ENCODE results near the gene WDR90. TPM values are rescaled to one million over a fixed set of nuclear protein-coding genes. Genes with fewer than 3 reads are reported as not detected.

The WDR90 gene
- total RNA-seq, 4 donors from 2014 or later = 26.9 to 83.7 (median 54.1) TPM

DNA sequence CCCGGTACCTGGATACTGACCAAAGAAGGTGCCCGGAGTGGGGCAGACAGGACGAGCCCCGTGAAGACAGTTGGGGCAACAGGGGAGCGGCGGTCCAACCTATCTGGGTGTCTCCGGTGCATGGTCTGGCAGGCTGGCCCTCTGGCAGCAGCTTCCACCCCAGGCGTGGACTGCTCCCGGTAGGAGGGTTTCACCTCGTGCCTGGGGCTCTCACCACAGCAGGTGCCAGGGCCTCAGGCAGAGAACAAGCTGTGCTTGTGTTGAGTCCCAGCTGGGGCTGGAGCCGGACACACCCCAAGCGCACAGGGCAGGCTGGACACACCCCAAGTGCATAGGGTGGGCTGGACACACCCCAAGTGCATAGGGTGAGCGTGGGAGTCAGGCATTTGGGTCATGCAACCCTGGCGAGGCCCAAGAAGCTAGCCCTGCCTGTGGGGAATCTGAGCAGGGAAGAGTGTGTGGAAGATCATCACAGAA lies 57.9 kb downstream of the WDR90 start:
- peaks cover 2 to 88% of the 10 kb centered on the region in 2 donors for H3K27me3 ChIP-seq
- 24 to 25% methylated on average over 14 of the region's 14 CpGs for WGBS, 2 donors
- TF ChIP-seq POLR2A (IDR thresholded peaks at IDR 0.05) = no peak
- TF ChIP-seq, protein P1, sequence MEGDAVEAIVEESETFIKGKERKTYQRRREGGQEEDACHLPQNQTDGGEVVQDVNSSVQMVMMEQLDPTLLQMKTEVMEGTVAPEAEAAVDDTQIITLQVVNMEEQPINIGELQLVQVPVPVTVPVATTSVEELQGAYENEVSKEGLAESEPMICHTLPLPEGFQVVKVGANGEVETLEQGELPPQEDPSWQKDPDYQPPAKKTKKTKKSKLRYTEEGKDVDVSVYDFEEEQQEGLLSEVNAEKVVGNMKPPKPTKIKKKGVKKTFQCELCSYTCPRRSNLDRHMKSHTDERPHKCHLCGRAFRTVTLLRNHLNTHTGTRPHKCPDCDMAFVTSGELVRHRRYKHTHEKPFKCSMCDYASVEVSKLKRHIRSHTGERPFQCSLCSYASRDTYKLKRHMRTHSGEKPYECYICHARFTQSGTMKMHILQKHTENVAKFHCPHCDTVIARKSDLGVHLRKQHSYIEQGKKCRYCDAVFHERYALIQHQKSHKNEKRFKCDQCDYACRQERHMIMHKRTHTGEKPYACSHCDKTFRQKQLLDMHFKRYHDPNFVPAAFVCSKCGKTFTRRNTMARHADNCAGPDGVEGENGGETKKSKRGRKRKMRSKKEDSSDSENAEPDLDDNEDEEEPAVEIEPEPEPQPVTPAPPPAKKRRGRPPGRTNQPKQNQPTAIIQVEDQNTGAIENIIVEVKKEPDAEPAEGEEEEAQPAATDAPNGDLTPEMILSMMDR (IDR thresholded peaks at IDR 0.05) = no peak
- TF ChIP-seq EP300 (IDR thresholded peaks at IDR 0.05) = no peak

DNA sequence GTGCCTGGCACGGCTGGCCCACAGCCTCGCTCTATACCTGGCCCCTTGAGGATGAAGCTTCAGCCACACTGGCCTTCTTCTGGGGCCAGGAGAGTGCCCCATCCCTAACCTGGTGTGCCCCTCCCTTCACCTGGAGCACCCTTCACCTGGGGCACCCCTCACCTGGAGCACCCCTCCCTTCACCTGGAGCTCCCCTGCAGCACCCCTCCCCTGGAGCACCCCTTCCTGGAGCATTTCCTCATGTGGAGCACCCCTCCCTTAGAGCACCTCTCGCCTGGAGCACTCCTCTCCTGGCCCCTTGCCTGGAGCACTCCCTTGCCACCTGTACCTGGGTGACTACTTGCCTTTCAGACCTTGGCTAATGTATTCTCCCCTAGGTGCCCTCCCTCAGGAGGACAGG lies 58.9 kb downstream of the WDR90 start:
- no peak for DNase-seq (ENCODE audit: low spot score in 2 of 2)
- WGBS, 2 donors = 54 to 57% methylated on average over 3 of the region's 3 CpGs
- TF ChIP-seq, protein P1 (IDR thresholded peaks at IDR 0.05) = no peak
- TF ChIP-seq POLR2A (IDR thresholded peaks at IDR 0.05) (no peak), EP300 (IDR thresholded peaks at IDR 0.05) (no peak)
- no peak overlapping the region for H3K4me3 ChIP-seq
- no peak overlapping the region for H3K27ac ChIP-seq
- H3K4me1 ChIP-seq = peaks cover 0 to 47% (median 7%) of the 10 kb centered on the region in 4 donors
- peaks cover 2 to 79% of the 10 kb centered on the region in 2 donors for H3K27me3 ChIP-seq
- no peaks in the 10 kb centered on the region for H3K9me3 ChIP-seq
- no peaks in the 10 kb centered on the region for H3K36me3 ChIP-seq

More for the DNA sequence above, 57.9 kb downstream of the WDR90 start:
- Histone ChIP-seq H3K27ac (peak overlapping the region in 1 of 4 donors; percentile 50), H3K4me1 (peaks cover 0 to 47% (median 7%) of the 10 kb centered on the region in 4 donors), H3K36me3 (no peaks in the 10 kb centered on the region), H3K9me3 (no peaks in the 10 kb centered on the region), H3K4me3 (peak overlapping the region in 1 of 4 donors; percentile 44)
- no peak for DNase-seq (ENCODE audit: low spot score in 2 of 2)

DNA sequence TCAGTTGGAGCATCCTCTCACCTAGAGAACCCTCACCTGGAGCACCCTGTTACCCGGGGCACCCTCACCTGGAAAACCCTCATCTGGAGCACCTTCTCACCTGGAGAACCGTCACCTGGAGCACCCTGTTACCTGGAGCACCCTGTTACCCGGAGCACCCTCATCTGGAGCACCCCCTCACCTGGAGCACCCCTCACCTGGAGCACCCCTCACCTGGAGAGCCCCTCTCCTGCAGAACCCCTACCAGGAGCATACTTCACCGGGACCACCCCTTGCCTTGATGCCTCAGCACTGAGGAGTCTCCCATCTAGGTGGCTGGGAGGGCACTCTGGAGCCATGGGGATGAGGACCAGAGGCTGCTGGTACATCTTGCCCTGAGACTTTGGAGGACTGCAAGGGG lies 59.8 kb downstream of the WDR90 start:
- Histone ChIP-seq H3K27me3 (peaks cover 2 to 69% of the 10 kb centered on the region in 2 donors), H3K4me1 (peaks cover 0 to 49% (median 7%) of the 10 kb centered on the region in 4 donors), H3K36me3 (no peaks in the 10 kb centered on the region), H3K4me3 (no peak overlapping the region), H3K27ac (no peak overlapping the region), H3K9me3 (no peaks in the 10 kb centered on the region)
- TF ChIP-seq, protein P1 (IDR thresholded peaks at IDR 0.05) = no peak
- TF ChIP-seq EP300 (IDR thresholded peaks at IDR 0.05) (no peak), POLR2A (IDR thresholded peaks at IDR 0.05) (no peak)
- WGBS, 2 donors = 79 to 90% methylated on average over 3 to 4 of the region's 4 CpGs
- DNase-seq (ENCODE audit: low spot score in 2 of 2) = no peak

DNA sequence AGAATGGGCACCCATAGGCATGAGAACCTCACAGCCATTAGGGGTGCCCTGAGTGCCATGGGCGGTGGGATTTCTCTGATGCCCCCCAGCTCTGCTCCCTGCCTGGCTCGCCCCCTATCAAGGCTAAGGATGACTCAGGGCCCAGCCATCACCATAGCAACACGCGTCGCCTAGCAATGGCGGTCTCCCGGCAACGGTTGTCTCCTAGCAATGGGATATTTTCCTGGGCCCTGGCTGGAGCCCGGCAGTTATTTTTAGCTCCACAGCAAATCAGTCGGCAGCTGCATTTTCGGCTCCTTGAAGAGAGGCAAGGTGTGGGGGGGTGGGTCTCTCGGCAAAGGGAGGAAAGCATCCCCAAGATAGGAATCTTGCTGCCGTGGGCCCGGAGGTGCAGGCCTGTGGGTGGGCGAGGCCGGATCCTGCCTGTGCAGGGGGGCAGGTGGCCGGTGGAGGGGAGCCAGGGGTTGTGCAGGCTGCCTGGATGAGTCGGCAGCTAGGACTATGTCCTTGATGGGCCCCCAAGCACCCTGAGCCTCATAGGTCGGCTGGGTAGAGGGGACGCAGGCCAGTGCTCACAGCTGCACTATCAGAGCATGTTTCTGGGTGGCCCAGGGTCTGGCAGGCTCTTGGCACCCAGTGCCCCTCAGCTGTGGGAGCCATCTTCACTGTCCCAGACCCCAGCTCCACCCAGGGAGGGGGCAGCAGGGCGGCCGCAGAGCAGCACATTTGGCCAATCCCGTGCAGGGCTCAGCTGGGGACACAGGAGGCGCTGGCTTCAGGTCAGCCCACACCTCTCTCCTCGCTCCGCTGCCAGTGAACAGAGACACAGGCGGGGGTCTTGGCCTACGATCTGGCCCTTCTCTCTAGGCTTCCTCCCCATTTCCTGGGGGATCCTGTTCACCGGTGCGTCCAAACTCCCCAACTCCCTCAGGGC lies 60.7 kb downstream of the WDR90 start:
- TF ChIP-seq POLR2A (IDR thresholded peaks at IDR 0.05) = no peak
- TF ChIP-seq, protein P1 (IDR thresholded peaks at IDR 0.05) = no peak
- no peak for TF ChIP-seq EP300 (IDR thresholded peaks at IDR 0.05)
- DNase-seq (ENCODE audit: low spot score in 2 of 2) = no peak
- Histone ChIP-seq H3K9me3 (no peaks in the 10 kb centered on the region), H3K4me1 (peaks cover 0 to 54% (median 13%) of the 10 kb centered on the region in 4 donors), H3K27me3 (peaks cover 2 to 61% of the 10 kb centered on the region in 2 donors), H3K4me3 (no peak overlapping the region), H3K27ac (no peak overlapping the region), H3K36me3 (no peaks in the 10 kb centered on the region)
- WGBS, 2 donors = 17 to 20% methylated on average over 19 to 29 of the region's 30 CpGs
